Astrocyte of the cerebellum (primary cell): ENCODE measurements around the gene GALNT10.

ENCODE experiments used
- DNase-seq: peaks from one replicate; pipeline ENCODE4 v3.0.0-alpha.2; 2011; ENCODE audit warnings: low read depth
- H3K4me3 ChIP-seq: 2 replicates; pipeline ENCODE4 v1.5.1; 2011; ENCODE audit warnings: mild to moderate bottlenecking, low read depth, low read length, moderate library complexity
- CTCF ChIP-seq: IDR thresholded peaks from 2 replicates; pipeline ENCODE4 v1.5.1; 2012; ENCODE audit warnings: low read length, low read depth, moderate library complexity, mild to moderate bottlenecking; ENCODE audit errors: missing control alignments
- in situ Hi-C: cut with HindIII; loops from 2 replicates; pipeline ENCODE4 v1.10.0; 2017; ENCODE audit warnings: low sequenced_read_pairs

The GALNT10 gene

GRCh38 chr5:154312000-154312399, 121.5 kb downstream of the GALNT10 start:
- in situ Hi-C loops: no loop called here

GRCh38 chr5:154312576-154312975, 122.0 kb downstream of the GALNT10 start:
- in situ Hi-C loops: no loop called here
- no peak for DNase-seq
- no peak for TF ChIP-seq CTCF
- no peak overlapping the region for H3K4me3 ChIP-seq

More at GRCh38 chr5:154312000-154312399, 121.5 kb downstream of the GALNT10 start:
- TF ChIP-seq CTCF: no peak
- no peak overlapping the region for H3K4me3 ChIP-seq
- DNase-seq: no peak

GRCh38 chr5:154313360-154314017, 123.0 kb downstream of the GALNT10 start:
- TF ChIP-seq CTCF: no peak
- no peak for DNase-seq
- in situ Hi-C loops: no loop called here
- no peak overlapping the region for H3K4me3 ChIP-seq

- in situ Hi-C loops: no loop called here
- no peak for DNase-seq
- TF ChIP-seq CTCF: no peak
- H3K4me3 ChIP-seq: no peak overlapping the region
These were observed 124.7 kb downstream of the GALNT10 start for GRCh38 chr5:154315196-154315595.

- no peak for TF ChIP-seq CTCF
- DNase-seq: no peak
- in situ Hi-C loops: no loop called here
- no peak overlapping the region for H3K4me3 ChIP-seq
These were observed 125.2 kb downstream of the GALNT10 start for GRCh38 chr5:154315756-154316155.

GRCh38 chr5:154316223-154316935, 125.8 kb downstream of the GALNT10 start:
- no peak overlapping the region for H3K4me3 ChIP-seq
- no peak for TF ChIP-seq CTCF
- in situ Hi-C loops: no loop called here
- no peak for DNase-seq
